B cell (primary cell): Measurements from ENCODE around the gene GGCT. TPM values are rescaled to one million over a fixed set of nuclear protein-coding genes. Genes with fewer than 3 reads are reported as not detected.

Experiments
- ATAC-seq: fragments of 200-7000 bp; cut with Tn5 transposase; one replicate; pipeline ENCODE4 v1.10.0; 2021; ENCODE audit warnings: low read depth, mild to moderate bottlenecking, moderate number of reproducible peaks, moderate library complexity
- CTCF ChIA-PET: fragments of 350-600 bp; sonication (Branson Sonifier 250); formaldehyde crosslinking; loops from one replicate; lab custom pipeline; 2021; ENCODE audit warnings: antibody characterized with exemption, inconsistent platforms; lab: Charles Lee
- POLR2A ChIA-PET: fragments of 350-600 bp; sonication (Branson Sonifier 250); formaldehyde crosslinking; loops from one replicate; lab custom pipeline; 2021; ENCODE audit warnings: antibody characterized with exemption; lab: Charles Lee
- DNase-seq: peaks from one replicate; pipeline ENCODE4 v3.0.0; 2013
- H2AFZ ChIP-seq: 2 replicates; pipeline ENCODE4 v1.6.1; 2012; ENCODE audit warnings: mild to moderate bottlenecking, low read depth, low read length; ENCODE audit not compliant: insufficient read depth, poor library complexity, severe bottlenecking
- H3K27ac ChIP-seq, 2 donors: 1 replicate in 1 of 2; 2 replicates in 1 of 2; pipeline ENCODE4 v1.5.1; 2012 to 2013; ENCODE audit warnings: low read length in 2 of 2, mild to moderate bottlenecking in 2 of 2, moderate library complexity in 1 of 2
- H3K27me3 ChIP-seq, 4 experiments: fragments of 200-600 bp in 1 of 4; sonication (generic) in 1 of 4; replicated peaks in 1 of 4; 1 replicate in 2 of 4; 2 replicates in 2 of 4; pipeline versions ENCODE4 v1.6.1 to v1.7.0; 2013 to 2016; ENCODE audit warnings: low read length in 3 of 4, mild to moderate bottlenecking in 2 of 4, mixed read lengths in 1 of 4, moderate library complexity in 1 of 4; ENCODE audit not compliant: insufficient read depth in 4 of 4, control insufficient read depth in 3 of 4; ENCODE audit errors: control extremely low read depth in 1 of 4
- H3K36me3 ChIP-seq, 2 experiments: replicated peaks in 1 of 2; 1 replicate in 1 of 2; 2 replicates in 1 of 2; pipeline versions ENCODE4 v1.6.1 to v1.7.1; 2013; ENCODE audit warnings: low read length in 1 of 2; ENCODE audit not compliant: insufficient read depth in 2 of 2, control insufficient read depth in 1 of 2; ENCODE audit errors: control extremely low read depth in 1 of 2, extremely low read depth in 1 of 2
- H3K4me1 ChIP-seq, 2 donors: fragments of 200-600 bp in 1 of 2; sonication (generic) in 1 of 2; 1 replicate in 1 of 2; 2 replicates in 1 of 2; pipeline versions ENCODE4 v1.5.1 to v1.6.1; 2013 to 2017; ENCODE audit warnings: low read length in 2 of 2; ENCODE audit not compliant: control insufficient read depth in 2 of 2, insufficient read depth in 2 of 2
- H3K4me2 ChIP-seq: replicated peaks from 2 replicates; pipeline ENCODE3; 2012; ENCODE audit warnings: mild to moderate bottlenecking, low read depth, low read length; ENCODE audit not compliant: poor library complexity, severe bottlenecking
- H3K4me3 ChIP-seq, 5 experiments: fragments of 200-600 bp in 1 of 5; sonication (generic) in 1 of 5; 1 replicate in 3 of 5; 2 replicates in 2 of 5; pipeline versions ENCODE4 v1.5.1 to v1.7.0; 2011 to 2016; ENCODE audit warnings: low read length in 4 of 5, mild to moderate bottlenecking in 4 of 5, low read depth in 2 of 5, control low read depth in 1 of 5, moderate library complexity in 1 of 5; ENCODE audit not compliant: insufficient read depth in 1 of 5; ENCODE audit errors: control extremely low read depth in 1 of 5, extremely low read depth in 1 of 5
- H3K79me2 ChIP-seq: fragments of 200-600 bp; sonication (generic); one replicate; pipeline ENCODE4 v1.6.0; 2016; ENCODE audit warnings: low read length; ENCODE audit not compliant: control insufficient read depth, insufficient read depth
- H3K9ac ChIP-seq: fragments of 200-600 bp; sonication (generic); 2 replicates; pipeline ENCODE4 v1.6.1; 2017; ENCODE audit warnings: mild to moderate bottlenecking, low read length, moderate library complexity
- H3K9me3 ChIP-seq, 3 donors: one replicate each; pipeline versions ENCODE4 v1.6.1 to v1.7.1; 2013; ENCODE audit warnings: low read length in 2 of 3; ENCODE audit not compliant: control insufficient read depth in 2 of 3, insufficient read depth in 1 of 3; ENCODE audit errors: control extremely low read depth in 1 of 3
- H4K20me1 ChIP-seq: 2 replicates; pipeline ENCODE4 v1.6.0; 2012; ENCODE audit warnings: mild to moderate bottlenecking, low read length; ENCODE audit not compliant: insufficient read depth, control insufficient read depth, poor library complexity, severe bottlenecking
- H3K27ac Mint-ChIP-seq: one replicate; pipeline ENCODE4 v1.8.0; 2021; ENCODE audit warnings: mixed read lengths
- H3K27me3 Mint-ChIP-seq: one replicate; pipeline ENCODE4 v1.8.0; 2021; ENCODE audit warnings: mixed read lengths
- H3K4me1 Mint-ChIP-seq: one replicate; pipeline ENCODE4 v1.8.0; 2021; ENCODE audit warnings: mixed read lengths
- H3K4me3 Mint-ChIP-seq: one replicate; pipeline ENCODE4 v1.8.0; 2021; ENCODE audit warnings: mixed read lengths
- H3K9me3 Mint-ChIP-seq: one replicate; pipeline ENCODE4 v1.8.0; 2022; ENCODE audit warnings: mixed read lengths; ENCODE audit not compliant: insufficient read depth
- EZH2 ChIP-seq: IDR thresholded peaks from 2 replicates; pipeline ENCODE4 v1.6.1; 2012; ENCODE audit warnings: borderline replicate concordance, low read depth, mild to moderate bottlenecking, moderate library complexity, low read length; ENCODE audit not compliant: insufficient read depth, poor library complexity, severe bottlenecking
- WGBS: methylation state at CpG from one replicate; pipeline ENCODE4 v1.1.5; 2013; ENCODE audit warnings: missing lambda C conversion rate; ENCODE audit not compliant: insufficient coverage; 5-methylcytosine and 5-hydroxymethylcytosine counted together
- intact Hi-C: fragments of 100-400 bp; cut with micrococcal nuclease; formaldehyde crosslinking; loops from one replicate; pipeline ENCODE4 v1.10.0; 2022
- polyA plus RNA-seq: library from polyadenylated mRNA; depleted of rRNA; stranded (reverse); fragments of >200 nt; gene quantifications from 2 replicates; pipeline ENCODE4 v1.2.3, GENCODE V29; 2012
- total RNA-seq, 2 donors: library from RNA; stranded (reverse); fragments of 120-200 nt in 1 of 2; gene quantifications; 1 replicate in 1 of 2; 2 replicates in 1 of 2; pipeline versions ENCODE4 v1.2.3 to v1.2.4, GENCODE V29; 2013 to 2022
- TF ChIP-seq, protein P1 (sequence below): fragments of 200-600 bp; IDR thresholded peaks from one replicate; pipeline ENCODE4 v1.8.0; 2022; ENCODE audit warnings: antibody characterized with exemption, mild to moderate bottlenecking

The GGCT gene
- total and polyA plus RNA-seq, 2 donors (not counting 1 experiment from before 2014, with no cell fraction given), result 8.1 to 12.5 TPM

DNA sequence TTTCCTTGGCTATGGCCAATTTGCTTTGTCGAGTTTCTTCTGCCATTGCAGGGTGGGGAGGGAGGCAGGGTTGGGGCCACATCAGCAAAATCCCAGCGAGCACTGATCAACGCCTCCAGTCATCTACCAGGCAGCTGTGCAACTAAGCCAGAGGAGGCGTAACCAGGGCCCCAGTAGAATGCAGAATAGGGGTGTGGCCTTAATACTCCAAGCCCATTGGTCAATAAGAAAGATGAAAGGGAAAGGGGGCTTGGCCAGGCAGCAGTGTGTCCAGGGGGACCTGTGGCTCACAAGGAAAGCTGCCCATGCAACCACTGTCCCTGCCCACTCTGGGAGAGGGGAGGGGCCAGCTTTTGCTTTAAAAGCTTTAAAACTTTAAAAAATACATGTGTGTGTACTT, 21.5 kb upstream of the GGCT start:
- Mint-ChIP-seq H3K27ac (no peak overlapping the region), H3K4me3 (no peak overlapping the region), H3K27me3 (no peaks in the 10 kb centered on the region), H3K4me1 (peaks cover 2% of the 10 kb centered on the region), H3K9me3 (no peaks in the 10 kb centered on the region)
- H2AFZ ChIP-seq, result no peak overlapping the region
- H3K27me3 ChIP-seq, result no peaks in the 10 kb centered on the region
- intact Hi-C loops, result no loop called here
- no peak overlapping the region for H3K4me3 ChIP-seq
- no peak overlapping the region for H3K4me2 ChIP-seq
- H3K79me2 ChIP-seq, result no peaks in the 10 kb centered on the region
- POLR2A ChIA-PET, result no interaction called here
- H3K27ac ChIP-seq, result no peak overlapping the region
- H3K36me3 ChIP-seq, result no peaks in the 10 kb centered on the region
- TF ChIP-seq, protein P1, sequence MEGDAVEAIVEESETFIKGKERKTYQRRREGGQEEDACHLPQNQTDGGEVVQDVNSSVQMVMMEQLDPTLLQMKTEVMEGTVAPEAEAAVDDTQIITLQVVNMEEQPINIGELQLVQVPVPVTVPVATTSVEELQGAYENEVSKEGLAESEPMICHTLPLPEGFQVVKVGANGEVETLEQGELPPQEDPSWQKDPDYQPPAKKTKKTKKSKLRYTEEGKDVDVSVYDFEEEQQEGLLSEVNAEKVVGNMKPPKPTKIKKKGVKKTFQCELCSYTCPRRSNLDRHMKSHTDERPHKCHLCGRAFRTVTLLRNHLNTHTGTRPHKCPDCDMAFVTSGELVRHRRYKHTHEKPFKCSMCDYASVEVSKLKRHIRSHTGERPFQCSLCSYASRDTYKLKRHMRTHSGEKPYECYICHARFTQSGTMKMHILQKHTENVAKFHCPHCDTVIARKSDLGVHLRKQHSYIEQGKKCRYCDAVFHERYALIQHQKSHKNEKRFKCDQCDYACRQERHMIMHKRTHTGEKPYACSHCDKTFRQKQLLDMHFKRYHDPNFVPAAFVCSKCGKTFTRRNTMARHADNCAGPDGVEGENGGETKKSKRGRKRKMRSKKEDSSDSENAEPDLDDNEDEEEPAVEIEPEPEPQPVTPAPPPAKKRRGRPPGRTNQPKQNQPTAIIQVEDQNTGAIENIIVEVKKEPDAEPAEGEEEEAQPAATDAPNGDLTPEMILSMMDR, result no peak
- no peak for TF ChIP-seq EZH2
- WGBS, result 100% methylated on average over 2 of the region's 4 CpGs
- CTCF ChIA-PET, result no interaction called here
- DNase-seq (no peak), ATAC-seq (no peak)
- no peaks in the 10 kb centered on the region for H3K9me3 ChIP-seq
- no peaks in the 10 kb centered on the region for H3K4me1 ChIP-seq
- no peak overlapping the region for H3K9ac ChIP-seq
- no peaks in the 10 kb centered on the region for H4K20me1 ChIP-seq

DNA sequence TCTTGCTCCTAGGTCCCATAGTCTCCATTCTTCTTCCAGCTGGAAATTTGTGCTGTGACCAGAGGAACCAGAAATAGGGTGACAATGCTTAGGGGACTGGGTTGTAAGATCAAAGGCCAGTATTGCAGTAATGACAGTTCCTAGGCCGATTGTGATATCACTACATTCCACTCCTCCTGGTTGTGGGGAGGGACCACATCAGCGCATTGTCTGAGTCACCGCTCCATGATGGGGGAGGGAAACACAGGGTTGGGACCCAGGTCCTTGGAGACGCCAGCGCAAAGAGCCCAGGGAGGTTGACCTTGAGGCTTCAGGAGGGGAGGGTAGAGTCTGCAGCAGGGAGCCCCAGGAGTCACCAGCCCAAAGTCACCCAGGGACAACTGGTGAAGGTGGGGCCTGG, 20.8 kb upstream of the GGCT start:
- Mint-ChIP-seq H3K4me3 (no peak overlapping the region), H3K9me3 (no peaks in the 10 kb centered on the region), H3K27me3 (no peaks in the 10 kb centered on the region), H3K27ac (no peak overlapping the region), H3K4me1 (peaks cover 8% of the 10 kb centered on the region)
- no peak overlapping the region for H2AFZ ChIP-seq
- no peak overlapping the region for H3K4me2 ChIP-seq
- DNase-seq (no peak), ATAC-seq (no peak)
- H3K4me1 ChIP-seq, result peaks cover 4% of the 10 kb centered on the region in 2 donors
- H3K27me3 ChIP-seq, result no peaks in the 10 kb centered on the region
- H3K36me3 ChIP-seq, result no peaks in the 10 kb centered on the region
- H3K27ac ChIP-seq, result no peak overlapping the region
- H3K4me3 ChIP-seq, result no peak overlapping the region
- ChIA-PET POLR2A (no interaction called here), CTCF (no interaction called here)
- H3K9ac ChIP-seq, result no peak overlapping the region
- H3K9me3 ChIP-seq, result no peaks in the 10 kb centered on the region
- TF ChIP-seq, protein P1, result no peak
- TF ChIP-seq EZH2, result no peak
- no peaks in the 10 kb centered on the region for H3K79me2 ChIP-seq
- intact Hi-C loops, result no loop called here
- no peaks in the 10 kb centered on the region for H4K20me1 ChIP-seq
- WGBS, result 100% methylated on average over 2 of the region's 5 CpGs
